T-helper 1 cell treated with Interleukin-12 subunit alpha and Interleukin-12 subunit beta and Interleukin-4 antibody, amounts not matched to agents 30 ng/mL and 1 ng/mL, for 36 hours (primary cell): ENCODE results near the gene BMPR1A. TPM values are rescaled to one million over a fixed set of nuclear protein-coding genes. Genes with fewer than 3 reads are reported as not detected.
"Not testable (repeated sequence)": the region's sequence is repeated elsewhere in the genome, so short reads cannot be mapped to it uniquely, and the experiment has no call there.

ENCODE experiments used
- intact Hi-C: fragments of 100-400 bp; cut with micrococcal nuclease; formaldehyde crosslinking; loops from one replicate; pipeline ENCODE4 v1.15.1; 2024
- total RNA-seq: library from RNA; stranded (reverse); gene quantifications from 2 replicates; pipeline ENCODE4 v1.2.3, GENCODE V29; 2022

BMPR1A gene
- total RNA-seq, 1 donor from 2014 or later = 8.9 TPM

GRCh38 chr10:86837663-86838062 lies 81.2 kb downstream of the BMPR1A start:
- intact Hi-C loops = no loop called here

- intact Hi-C loops = no loop called here
These were observed 84.1 kb downstream of the BMPR1A start for GRCh38 chr10:86840498-86840897.

GRCh38 chr10:86846088-86846487 lies 89.7 kb downstream of the BMPR1A start:
- intact Hi-C loops = no loop called here

GRCh38 chr10:86848747-86849146 lies 92.3 kb downstream of the BMPR1A start:
- intact Hi-C loops = no loop called here

GRCh38 chr10:86849181-86849894 lies 92.9 kb downstream of the BMPR1A start:
- intact Hi-C loops = no loop called here

GRCh38 chr10:86850481-86850880 lies 94.1 kb downstream of the BMPR1A start:
- intact Hi-C loops = no loop called here

- intact Hi-C loops = no loop called here
These were observed 95.1 kb downstream of the BMPR1A start for GRCh38 chr10:86851328-86852207.

GRCh38 chr10:86853582-86853981 lies 97.2 kb downstream of the BMPR1A start:
- intact Hi-C loops = not testable (repeated sequence)

- intact Hi-C loops = no loop called here
These were observed 99.1 kb downstream of the BMPR1A start for GRCh38 chr10:86855513-86855912.

- intact Hi-C loops = no loop called here
These were observed 99.7 kb downstream of the BMPR1A start for GRCh38 chr10:86856156-86856555.

- intact Hi-C loops = no loop called here
These were observed 100.8 kb downstream of the BMPR1A start for GRCh38 chr10:86857128-86857721.

GRCh38 chr10:86858011-86858410 lies 101.6 kb downstream of the BMPR1A start:
- intact Hi-C loops = no loop called here

GRCh38 chr10:86861351-86861750 lies 104.9 kb downstream of the BMPR1A start:
- intact Hi-C loops = no loop called here

GRCh38 chr10:86862373-86862772 lies 106.0 kb downstream of the BMPR1A start:
- intact Hi-C loops = no loop called here

- intact Hi-C loops = no loop called here
These were observed 106.5 kb downstream of the BMPR1A start for GRCh38 chr10:86862786-86863483.

GRCh38 chr10:86863484-86863842 lies 107.0 kb downstream of the BMPR1A start:
- intact Hi-C loops = no loop called here

GRCh38 chr10:86865011-86865811 lies 108.8 kb downstream of the BMPR1A start:
- intact Hi-C loops = not testable (repeated sequence)

GRCh38 chr10:86867149-86867548 lies 110.7 kb downstream of the BMPR1A start:
- intact Hi-C loops = no loop called here

- intact Hi-C loops = no loop called here
These were observed 111.9 kb downstream of the BMPR1A start for GRCh38 chr10:86868353-86868752.

- intact Hi-C loops = no loop called here
These were observed 114.3 kb downstream of the BMPR1A start for GRCh38 chr10:86870679-86871078.
